NCI-H146 treated with DMSO at 0.1 percent for 48 hours (cell line): ENCODE results near the gene UBL5.

ENCODE experiments used
- DNase-seq: peaks from one replicate; lab custom pipeline; 2025; ENCODE audit not compliant: unreplicated experiment; lab: John Stamatoyannopoulos, UW

UBL5 gene

DNA sequence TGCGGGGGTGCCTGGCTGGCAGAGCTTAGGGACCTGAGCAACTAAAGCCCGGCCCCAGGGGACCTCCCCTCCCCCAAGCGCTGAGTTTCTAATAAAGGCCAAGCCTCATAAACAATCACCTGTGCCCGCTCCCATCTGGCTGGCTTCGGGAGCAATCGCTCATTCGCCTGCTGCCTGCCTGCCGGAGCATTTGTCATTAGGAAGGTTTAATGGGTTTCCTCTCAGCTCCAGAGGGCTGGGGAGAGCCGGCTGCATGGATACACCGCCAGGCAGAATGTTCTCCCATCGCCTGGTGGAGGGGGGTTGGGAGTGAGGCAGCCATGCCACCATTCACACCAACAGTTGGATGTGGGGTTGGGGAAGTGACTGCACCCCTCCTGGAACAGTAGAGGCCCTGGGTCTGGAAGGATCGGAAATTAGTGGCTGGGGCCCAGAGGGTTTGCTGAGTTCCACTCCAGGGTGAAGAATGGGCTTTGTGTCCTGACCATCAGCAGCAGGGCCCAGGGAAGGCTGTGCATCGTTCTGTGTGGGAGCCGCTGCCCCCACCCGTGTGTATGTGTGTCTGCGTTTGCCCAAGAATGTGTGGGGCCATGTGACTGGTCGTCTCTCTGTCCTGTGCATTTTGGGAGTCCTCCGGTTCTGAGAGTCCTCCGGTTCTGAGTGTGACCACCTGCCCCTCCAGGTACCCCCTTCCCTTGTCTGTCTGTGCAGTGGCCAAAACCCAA, 22.7 kb downstream of the UBL5 start:
- DNase-seq: no peak

DNA sequence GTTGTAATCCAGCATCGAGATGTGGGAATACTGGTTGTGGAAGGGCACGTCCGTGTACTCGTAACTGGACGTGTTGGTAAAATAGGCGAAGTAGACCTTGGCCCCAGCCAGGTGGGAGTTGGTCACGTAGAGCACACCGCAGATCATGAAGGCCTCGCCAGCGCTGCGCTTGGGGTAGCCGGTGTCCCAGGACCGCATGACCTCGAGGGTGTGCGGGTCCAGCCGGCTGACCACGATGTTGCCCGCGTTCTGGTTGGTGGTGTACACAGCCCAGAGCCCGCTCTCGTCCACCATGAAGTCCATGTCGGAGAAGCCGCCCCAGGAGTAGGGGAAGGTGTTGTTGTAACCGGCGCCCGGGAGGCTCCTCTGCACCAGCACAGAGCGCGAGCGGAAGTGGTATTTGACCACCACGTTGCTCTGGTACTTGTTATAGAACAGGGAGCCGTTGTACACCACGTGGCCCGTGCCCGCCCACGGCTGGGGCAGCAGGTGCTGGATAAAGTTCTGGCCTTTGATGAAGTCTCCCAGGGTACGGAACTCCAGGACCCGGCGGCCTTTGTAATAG, 26.6 kb downstream of the UBL5 start:
- no peak for DNase-seq

DNA sequence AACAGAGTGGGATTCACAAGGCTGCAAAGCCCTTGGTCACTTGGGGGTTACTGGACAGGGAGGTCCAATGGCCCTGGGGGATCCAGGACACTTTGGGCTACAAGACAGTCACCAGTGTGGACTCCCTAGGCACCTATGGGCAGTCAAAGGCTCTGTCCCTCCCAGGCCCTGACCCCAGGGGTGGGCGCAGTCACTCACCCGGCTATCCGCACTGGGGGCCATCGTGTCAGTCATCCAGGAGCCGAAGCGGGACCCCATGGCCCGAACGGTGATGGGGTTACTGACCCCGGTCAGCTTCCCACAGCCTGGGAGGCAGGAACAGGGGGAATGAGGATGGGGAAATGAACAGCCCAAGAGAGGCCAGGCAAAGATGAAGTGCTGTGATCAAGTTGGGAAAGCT, 28.9 kb downstream of the UBL5 start:
- DNase-seq: no peak

DNA sequence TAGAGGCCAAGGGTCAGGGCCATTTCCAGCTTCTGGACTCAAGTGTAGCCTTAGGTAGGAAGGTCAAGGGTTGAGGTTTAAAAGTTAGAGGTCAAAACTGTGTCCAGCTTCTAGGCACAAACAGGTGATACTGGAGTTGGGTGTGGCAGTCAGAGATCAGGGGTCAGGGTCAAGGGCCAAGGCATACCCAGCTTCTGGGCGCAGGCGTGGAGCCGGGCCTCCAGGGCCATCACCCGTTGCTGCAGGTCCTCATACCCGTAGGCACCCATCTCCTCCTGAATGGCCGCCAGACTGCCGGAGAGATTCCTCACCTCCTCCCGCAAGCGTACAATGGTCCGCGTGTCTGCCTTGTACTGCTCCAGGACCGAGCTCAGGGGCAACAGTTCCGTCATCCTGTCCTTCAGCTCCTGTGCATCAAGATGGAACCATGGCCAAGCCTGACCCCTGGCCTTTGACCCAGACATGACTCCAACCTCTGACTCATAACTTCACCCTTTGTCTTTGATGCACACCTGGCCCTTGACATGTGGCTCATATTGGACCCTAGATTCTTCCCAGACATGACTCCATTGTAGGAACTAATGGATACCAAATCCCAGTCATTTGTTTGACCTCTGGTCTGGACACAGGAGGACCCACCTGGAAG, 29.5 kb downstream of the UBL5 start:
- DNase-seq: no peak

DNA sequence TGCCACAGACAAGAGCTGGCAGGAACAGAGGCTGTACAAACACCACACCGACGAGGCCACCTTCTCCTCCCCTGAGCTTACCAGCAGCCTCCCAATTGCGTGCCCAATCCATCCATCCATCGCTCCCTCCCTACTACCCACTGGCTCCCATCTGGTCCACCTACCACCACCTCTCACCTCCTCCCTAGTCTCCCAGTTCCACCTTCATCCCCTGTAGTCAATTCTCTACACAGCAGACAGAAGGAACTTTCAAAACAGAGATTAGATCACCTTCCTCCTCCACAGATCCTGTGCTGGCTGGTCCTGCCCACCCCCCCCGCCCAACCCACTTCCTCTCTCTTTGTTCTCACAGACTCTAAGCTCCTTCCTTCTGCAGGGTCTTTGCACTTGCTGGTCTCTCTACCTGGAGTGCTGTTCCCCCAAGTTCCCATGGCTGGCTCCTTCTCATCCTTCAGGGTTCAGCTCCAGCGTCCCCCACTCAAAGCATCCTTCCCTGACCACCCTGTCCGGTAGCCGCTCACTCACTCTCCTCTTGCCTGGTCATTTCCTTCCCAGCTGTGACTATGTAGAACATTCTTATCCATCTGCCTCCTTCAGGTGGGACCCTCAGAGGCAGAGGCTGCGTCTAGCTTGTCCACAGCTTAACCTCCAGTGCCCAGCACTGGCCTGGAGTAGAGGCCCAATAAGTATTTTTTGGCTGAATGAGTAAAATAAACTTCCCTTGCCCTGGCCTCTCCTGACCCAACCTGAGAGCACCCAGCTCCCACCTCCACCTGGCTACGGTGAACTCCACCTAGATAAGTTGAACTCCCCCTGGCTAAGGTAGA, 30.4 kb downstream of the UBL5 start:
- no peak for DNase-seq

DNA sequence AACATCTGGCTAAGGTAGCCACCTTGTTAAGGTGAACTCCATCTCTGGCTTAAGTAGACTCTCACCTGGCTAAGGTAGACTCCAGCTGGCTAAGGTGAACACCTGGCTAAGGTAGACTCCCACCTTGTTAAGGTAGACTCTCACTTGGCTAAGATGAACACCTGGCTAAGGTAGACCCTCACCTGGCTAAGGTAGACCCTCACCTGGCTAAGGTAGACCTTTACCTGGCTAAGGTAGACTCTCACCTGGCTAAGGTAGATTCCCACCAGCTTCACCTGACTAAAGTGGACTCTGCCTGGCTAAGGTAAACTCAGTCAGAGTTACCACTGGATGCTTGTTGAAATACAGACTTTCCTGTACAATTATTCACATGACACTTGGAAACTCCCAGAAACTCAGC, 31.0 kb downstream of the UBL5 start:
- no peak for DNase-seq

DNA sequence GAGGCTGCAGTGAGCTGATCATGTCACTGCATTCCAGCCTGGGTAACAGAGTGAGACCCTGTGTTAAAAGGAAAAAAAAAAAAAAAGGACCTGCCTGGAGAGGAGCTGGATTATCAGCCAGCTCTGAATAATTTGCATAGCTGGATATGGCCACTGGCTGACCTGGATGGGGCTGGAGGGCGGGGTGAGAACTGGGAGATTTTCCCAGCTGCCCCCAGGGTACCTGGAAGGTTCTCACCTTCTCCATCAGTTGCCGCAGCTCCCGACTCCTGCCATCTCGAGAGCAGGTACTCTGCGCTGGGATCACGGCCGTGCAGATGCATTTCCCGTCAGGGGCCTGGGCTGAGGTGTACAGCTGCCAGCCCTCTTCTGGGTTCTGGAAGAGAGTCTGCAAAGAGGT, 32.7 kb downstream of the UBL5 start:
- no peak for DNase-seq

DNA sequence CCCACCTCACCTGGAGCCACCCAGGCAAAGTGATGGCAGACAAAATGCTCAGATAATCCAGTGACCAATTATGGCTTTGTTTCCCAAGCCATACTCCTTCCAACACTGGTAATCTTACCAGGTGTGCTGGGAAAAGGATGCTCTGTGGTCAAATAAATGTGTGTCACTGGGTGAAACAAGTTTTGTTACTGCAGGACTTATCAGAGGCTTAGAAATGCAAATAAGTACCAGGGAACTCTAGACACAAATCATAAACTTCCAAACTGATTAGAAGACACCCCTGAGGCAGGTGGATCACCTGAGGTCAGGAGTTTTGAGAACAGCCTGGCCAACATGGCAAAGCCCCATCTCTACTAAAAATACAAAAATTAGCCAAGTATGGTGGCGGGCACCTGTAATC, 33.8 kb downstream of the UBL5 start:
- no peak for DNase-seq

DNA sequence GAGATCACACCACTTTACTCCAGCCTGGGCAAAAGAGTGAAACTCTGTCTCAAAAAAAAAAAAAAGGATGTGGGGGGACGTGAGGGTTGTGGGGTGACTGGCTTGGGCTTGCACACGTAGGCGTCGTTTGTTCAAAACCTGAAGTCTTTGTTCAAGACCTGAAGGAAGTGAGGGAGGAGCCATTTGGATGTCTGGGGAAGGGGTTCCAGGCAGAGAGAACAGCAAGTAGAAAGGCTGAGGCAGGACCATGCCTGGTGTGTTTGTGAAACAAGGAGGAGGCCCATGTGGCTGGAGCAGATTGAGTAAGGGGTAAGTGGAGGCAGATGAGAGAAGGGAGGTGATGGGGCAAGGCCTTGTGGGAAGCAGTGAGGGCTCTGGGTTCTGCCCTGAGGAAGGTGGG, 35.2 kb downstream of the UBL5 start:
- DNase-seq: no peak

DNA sequence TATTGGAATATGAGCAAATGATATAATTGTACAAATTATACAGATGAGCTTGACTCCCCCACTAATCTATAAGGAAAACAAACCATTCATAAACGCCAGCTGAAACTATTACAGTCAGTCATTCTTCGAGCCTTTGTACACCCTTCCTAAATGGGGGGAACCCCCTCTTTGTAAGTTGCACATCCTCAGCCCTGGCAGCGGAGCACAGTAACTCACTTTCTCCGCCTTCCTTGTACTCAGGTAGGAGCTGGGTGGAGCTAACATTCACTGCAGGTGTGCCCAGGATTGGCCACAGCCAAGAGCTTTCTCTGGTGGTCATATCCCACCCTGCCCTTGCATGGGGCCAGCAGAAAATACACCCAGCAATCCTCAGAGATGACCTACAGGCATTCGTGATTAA, 36.0 kb downstream of the UBL5 start:
- DNase-seq: no peak

DNA sequence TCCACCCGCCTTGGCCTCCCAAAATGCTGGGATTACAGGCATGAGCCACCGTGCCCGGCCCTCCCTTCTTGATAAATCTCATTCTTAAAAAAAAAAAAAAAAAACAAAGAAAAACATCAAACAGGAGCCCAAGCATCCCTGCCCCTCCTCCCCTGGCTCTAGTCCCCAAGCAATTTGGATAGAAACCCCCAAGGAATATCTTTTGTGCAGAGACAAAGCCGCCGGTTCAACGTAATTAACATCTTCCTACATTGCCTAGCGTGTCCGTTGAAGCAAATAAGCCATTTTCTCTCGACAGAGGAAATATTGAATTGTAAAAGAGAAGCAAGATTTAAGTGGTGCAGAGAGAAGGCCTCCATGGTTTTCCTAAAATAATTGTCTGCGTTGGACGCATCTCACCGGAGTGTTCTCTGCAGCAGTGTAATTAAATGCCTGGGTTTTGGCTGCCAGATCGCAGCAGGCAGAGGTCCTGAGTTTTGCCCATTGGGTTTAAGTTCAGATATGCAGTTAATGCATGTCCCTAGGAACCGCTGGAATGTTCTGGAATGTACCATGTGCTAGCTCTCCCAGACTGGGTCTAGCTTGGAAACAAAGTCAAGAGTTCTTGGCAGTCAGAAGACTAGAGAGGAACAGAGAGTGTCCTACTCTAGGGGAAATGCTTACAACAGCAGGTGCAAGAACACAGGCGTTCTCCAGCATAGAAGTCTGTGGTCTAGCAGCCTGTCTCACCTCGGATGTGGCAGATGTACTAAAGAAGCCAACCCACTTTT, 38.2 kb downstream of the UBL5 start:
- DNase-seq: no peak

DNA sequence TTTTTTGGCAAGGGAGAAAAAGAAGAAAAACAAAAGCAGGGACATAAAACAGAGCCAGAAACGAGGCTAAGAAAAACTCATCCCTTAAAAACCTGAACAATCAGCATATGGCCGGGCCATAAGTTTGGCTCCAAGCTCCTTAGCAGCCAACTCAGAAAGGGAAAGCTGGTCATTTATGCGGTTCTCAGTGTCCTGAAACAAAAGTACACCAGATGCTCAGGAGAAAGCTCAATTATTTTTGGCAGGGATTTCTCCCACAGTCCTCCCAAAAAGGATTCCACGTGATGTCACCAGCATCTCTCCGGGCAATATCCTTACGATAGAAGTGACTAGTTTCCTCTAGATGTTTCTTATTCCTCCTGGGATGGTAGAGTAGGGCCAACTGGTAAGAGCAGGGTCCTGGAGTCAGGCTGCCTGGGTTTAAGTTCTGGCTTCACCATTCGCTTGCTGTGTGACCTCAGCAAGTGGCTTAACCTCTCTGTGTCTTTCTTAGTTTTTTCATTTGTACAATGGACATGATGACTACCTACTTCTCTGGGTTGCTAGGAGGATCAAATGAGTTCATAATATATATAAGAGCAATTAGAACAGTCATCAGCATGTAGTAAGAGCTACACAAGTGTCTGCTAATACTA, 41.4 kb downstream of the UBL5 start:
- no peak for DNase-seq

- DNase-seq: peak; percentile 82
Measured at GRCh38 chr19:9871626-9872338, 44.1 kb downstream of the UBL5 start.

- no peak for DNase-seq
Measured at GRCh38 chr19:9872618-9873242, 45.0 kb downstream of the UBL5 start.

GRCh38 chr19:9875031-9875627, 47.4 kb downstream of the UBL5 start:
- no peak for DNase-seq

DNA sequence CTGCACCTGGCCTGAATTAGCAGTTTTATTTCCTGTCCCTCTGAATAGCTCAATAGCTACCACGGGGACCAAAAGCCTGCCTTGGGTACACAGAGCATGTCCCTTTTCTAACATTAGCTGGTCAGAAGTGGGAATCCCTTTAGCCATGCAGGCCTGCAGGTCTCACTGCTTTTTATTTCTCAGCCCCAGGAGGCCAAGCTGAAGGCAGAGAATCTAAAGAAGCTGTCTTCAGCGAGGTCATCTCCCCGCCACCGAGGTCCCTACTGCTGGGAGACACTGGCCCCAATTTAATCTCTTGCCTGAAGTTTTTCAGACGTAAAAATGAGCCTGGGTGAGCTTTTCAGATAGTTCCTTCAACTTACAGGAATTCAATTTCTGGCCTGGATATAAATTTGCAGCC, 48.1 kb downstream of the UBL5 start:
- DNase-seq: no peak

DNA sequence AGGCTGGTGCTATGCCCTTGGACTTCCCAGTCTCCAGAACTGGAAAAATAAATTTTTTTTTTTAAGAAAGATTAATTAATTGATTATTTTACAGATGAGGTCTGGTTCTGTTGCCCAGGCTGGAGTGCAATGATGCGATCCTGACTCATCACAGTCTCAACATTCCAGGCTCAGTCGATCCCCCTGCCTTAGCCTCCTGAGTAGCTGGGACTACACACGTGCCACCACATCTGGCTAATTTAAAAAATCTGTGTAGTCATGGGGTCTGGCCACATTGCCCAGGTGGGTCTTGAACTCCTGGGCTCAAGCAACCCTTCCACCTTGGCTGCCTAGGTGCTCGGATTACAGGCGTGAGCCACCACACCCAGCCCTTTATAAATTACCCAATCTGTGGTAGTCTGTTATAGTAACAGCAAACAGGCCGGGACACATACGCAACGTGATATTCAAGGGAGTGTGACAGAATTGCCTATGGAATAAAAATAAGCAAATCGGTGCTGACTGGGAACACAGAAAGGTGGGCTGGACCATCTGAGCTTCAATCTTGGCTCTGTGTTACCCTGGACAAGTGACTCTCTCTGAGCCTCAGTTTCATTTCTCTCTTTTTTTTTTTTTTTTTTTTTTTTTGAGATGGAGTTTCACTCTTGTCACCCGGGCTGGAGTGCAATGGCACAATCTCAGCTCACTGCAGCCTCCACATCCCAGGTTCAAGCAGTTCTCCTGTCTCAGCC, 50.2 kb downstream of the UBL5 start:
- DNase-seq: no peak

GRCh38 chr19:9878511-9879196, 50.9 kb downstream of the UBL5 start:
- no peak for DNase-seq
